ENCODE measurements around the gene C2orf92. TPM values are rescaled to one million over a fixed set of nuclear protein-coding genes. Genes with fewer than 3 reads are reported as not detected.

The C2orf92 gene
- total RNA-seq, 1 donor from 2014 or later, result 15.1 TPM

GRCh38 chr2:97737421-97738178 is 68.1 kb downstream of the C2orf92 start:
- DNase-seq (ENCODE audit: low spot score), result no peak
- H3K4me1 Mint-ChIP-seq (ENCODE audit: unreplicated experiment), result peaks cover 18% of the 10 kb centered on the region
- TF ChIP-seq, protein P1, sequence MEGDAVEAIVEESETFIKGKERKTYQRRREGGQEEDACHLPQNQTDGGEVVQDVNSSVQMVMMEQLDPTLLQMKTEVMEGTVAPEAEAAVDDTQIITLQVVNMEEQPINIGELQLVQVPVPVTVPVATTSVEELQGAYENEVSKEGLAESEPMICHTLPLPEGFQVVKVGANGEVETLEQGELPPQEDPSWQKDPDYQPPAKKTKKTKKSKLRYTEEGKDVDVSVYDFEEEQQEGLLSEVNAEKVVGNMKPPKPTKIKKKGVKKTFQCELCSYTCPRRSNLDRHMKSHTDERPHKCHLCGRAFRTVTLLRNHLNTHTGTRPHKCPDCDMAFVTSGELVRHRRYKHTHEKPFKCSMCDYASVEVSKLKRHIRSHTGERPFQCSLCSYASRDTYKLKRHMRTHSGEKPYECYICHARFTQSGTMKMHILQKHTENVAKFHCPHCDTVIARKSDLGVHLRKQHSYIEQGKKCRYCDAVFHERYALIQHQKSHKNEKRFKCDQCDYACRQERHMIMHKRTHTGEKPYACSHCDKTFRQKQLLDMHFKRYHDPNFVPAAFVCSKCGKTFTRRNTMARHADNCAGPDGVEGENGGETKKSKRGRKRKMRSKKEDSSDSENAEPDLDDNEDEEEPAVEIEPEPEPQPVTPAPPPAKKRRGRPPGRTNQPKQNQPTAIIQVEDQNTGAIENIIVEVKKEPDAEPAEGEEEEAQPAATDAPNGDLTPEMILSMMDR (IDR thresholded peaks at IDR 0.05; ENCODE audit: unreplicated experiment), result no peak
- H3K9me3 Mint-ChIP-seq (ENCODE audit: unreplicated experiment), result no peaks in the 10 kb centered on the region
- no peak overlapping the region for H3K27ac Mint-ChIP-seq (ENCODE audit: unreplicated experiment)
- no peak overlapping the region for H3K4me3 Mint-ChIP-seq (ENCODE audit: unreplicated experiment)
- H3K36me3 Mint-ChIP-seq (ENCODE audit: low read depth, unreplicated experiment), result peaks cover 32% of the 10 kb centered on the region
- peaks cover 11% of the 10 kb centered on the region for H3K27me3 Mint-ChIP-seq (ENCODE audit: unreplicated experiment)

- peak overlapping the region; percentile 60 for H3K4me3 Mint-ChIP-seq (ENCODE audit: unreplicated experiment)
- H3K9me3 Mint-ChIP-seq (ENCODE audit: unreplicated experiment), result no peaks in the 10 kb centered on the region
- peaks cover 11% of the 10 kb centered on the region for H3K27me3 Mint-ChIP-seq (ENCODE audit: unreplicated experiment)
- DNase-seq (ENCODE audit: low spot score), result no peak
- H3K36me3 Mint-ChIP-seq (ENCODE audit: low read depth, unreplicated experiment), result peaks cover 32% of the 10 kb centered on the region
- peak overlapping the region; percentile 14 for H3K27ac Mint-ChIP-seq (ENCODE audit: unreplicated experiment)
- TF ChIP-seq, protein P1 (IDR thresholded peaks at IDR 0.05; ENCODE audit: unreplicated experiment), result no peak
- H3K4me1 Mint-ChIP-seq (ENCODE audit: unreplicated experiment), result peaks cover 18% of the 10 kb centered on the region
Measured at GRCh38 chr2:97738179-97739019, 68.9 kb downstream of the C2orf92 start.

DNA sequence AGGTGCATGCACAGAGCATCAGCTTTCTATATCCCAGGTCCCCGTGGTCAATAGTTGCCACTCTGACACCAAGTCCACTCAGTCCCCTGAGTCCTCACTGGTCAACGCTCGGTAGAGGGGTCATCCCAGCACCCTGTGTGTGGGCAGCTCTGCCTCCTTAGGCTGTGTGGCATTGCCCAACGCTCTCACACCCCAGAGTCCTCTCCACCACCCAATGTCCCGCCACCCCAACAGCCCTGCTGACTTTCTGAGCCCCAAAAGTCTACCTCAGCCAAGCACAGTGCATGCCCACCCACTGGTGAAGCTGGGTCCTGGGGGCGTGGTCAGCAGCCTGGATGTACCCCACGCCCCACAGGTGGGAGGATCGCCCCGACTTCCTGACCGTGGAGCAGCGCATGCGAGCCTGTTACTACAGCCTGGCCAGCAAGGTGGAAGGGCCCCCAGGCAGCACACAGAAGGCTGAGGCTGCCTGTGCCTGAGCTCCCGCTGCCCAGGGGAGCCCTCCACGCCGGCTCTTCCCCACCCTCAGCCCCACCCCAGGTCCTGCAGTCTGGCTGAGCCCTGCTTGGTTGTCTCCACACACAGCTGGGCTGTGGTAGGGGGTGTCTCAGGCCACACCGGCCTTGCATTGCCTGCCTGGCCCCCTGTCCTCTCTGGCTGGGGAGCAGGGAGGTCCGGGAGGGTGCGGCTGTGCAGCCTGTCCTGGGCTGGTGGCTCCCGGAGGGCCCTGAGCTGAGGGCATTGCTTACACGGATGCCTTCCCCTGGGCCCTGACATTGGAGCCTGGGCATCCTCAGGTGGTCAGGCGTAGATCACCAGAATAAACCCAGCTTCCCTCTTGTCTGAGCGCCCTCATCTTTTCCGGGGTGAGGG is 69.7 kb downstream of the C2orf92 start:
- Mint-ChIP-seq H3K9me3 (ENCODE audit: unreplicated experiment) (no peaks in the 10 kb centered on the region), H3K27ac (ENCODE audit: unreplicated experiment) (peak overlapping the region; percentile 14), H3K27me3 (ENCODE audit: unreplicated experiment) (peaks cover 11% of the 10 kb centered on the region), H3K4me3 (ENCODE audit: unreplicated experiment) (peak overlapping the region; percentile 42), H3K36me3 (ENCODE audit: low read depth, unreplicated experiment) (peaks cover 33% of the 10 kb centered on the region), H3K4me1 (ENCODE audit: unreplicated experiment) (peaks cover 18% of the 10 kb centered on the region)
- TF ChIP-seq, protein P1 (IDR thresholded peaks at IDR 0.05; ENCODE audit: unreplicated experiment), result no peak
- no peak for DNase-seq (ENCODE audit: low spot score)

- DNase-seq (ENCODE audit: low spot score), result no peak
- peaks cover 33% of the 10 kb centered on the region for H3K36me3 Mint-ChIP-seq (ENCODE audit: low read depth, unreplicated experiment)
- peaks cover 11% of the 10 kb centered on the region for H3K27me3 Mint-ChIP-seq (ENCODE audit: unreplicated experiment)
- TF ChIP-seq, protein P1 (IDR thresholded peaks at IDR 0.05; ENCODE audit: unreplicated experiment), result no peak
- no peaks in the 10 kb centered on the region for H3K9me3 Mint-ChIP-seq (ENCODE audit: unreplicated experiment)
- no peak overlapping the region for H3K27ac Mint-ChIP-seq (ENCODE audit: unreplicated experiment)
- peaks cover 18% of the 10 kb centered on the region for H3K4me1 Mint-ChIP-seq (ENCODE audit: unreplicated experiment)
- H3K4me3 Mint-ChIP-seq (ENCODE audit: unreplicated experiment), result no peak overlapping the region
Measured at GRCh38 chr2:97739893-97740245, 70.4 kb downstream of the C2orf92 start.
